ENCODE results near the gene SSBP3.

GRCh38 chr1:54402896-54403295, 3.3 kb downstream of the SSBP3 start:
- TF ChIP-seq CTCF (IDR thresholded peaks at IDR 0.05) (no peak), POLR2A (IDR thresholded peaks at IDR 0.05) (no peak), POLR2AphosphoS5 (IDR thresholded peaks at IDR 0.05; ENCODE audit: insufficient read depth in 1 of 2, low read depth in 1 of 2) (no peak)
